GM03348 (cell line): ENCODE data around the gene DDX25.
"Not testable (repeated sequence)": the region's sequence is repeated elsewhere in the genome, so short reads cannot be mapped to it uniquely, and the experiment has no call there.

ENCODE experiments used
- DNase-seq: peaks from one replicate; pipeline ENCODE4 v3.0.0; 2012; ENCODE audit warnings: low spot score

Gene DDX25

DNA sequence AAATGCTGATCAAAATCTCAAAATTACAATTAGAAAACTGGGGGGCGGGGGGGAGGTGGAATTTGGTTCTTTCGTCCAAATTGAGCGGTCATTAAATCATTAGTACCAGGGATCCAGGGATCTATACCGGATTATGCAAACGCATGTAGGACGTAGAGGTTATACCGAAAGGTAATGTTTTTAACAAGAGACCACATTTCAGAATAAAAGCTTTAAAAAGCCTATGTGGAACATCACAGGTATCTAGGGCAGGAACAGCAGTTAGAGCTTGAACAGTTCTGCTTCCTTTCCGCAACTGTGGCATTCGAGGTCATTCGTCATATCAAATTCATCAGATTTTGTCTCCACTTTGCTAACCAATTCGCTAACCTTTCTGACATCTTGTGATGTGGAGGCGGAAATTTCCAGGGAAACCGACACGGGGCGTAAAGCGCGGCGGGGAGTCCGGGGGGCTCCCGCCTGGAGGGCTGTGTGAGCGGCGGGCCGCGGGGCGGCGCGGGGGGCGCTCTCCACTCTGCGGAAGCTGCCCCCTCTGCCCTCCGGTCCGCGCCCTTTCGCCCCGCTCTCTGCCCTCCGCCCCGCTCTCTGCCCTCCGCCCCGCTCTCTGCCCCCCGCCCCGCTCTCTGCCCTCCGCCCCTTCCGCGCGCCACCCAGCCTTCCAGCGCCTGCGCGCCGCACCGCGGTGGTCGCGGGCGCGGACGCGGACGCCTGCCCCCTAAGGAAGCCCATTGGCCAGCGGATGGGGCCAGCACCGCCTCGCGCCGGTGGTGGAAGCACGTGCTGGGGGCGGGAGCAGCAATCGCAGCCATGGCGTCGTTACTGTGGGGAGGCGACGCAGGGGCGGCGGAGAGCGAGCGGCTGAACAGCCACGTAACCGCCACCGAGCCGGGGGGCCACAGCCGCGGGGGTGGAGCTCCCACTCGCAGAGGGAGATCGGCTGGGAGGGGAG, at the start of gene DDX25:
DDX25 (plus strand) TSS at position 798 of the 949 bp plus-strand sequence; CDS start at position 808, 10 bp downstream.
- no peak for DNase-seq

DNA sequence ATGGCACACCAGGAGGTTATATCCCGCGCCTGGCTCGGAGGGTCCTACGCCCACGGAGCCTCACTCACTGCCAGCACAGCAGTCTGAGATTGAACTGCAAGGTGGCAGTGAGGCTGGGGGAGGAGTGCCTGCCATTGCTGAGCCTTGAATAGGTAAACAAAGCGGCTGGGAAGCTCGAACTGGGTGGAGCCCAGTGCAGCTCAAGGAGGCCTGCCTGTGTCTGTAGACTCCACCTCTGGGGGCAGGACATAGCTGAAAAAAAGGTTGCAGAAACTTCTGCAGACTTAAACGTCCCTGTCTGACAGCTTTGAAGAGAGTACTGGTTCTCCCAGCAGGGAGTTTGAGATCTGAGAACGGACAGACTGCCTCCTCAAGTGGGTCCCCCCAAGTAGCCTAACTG, 46.6 kb upstream of the DDX25 start:
- DNase-seq, result not testable (repeated sequence)

DNA sequence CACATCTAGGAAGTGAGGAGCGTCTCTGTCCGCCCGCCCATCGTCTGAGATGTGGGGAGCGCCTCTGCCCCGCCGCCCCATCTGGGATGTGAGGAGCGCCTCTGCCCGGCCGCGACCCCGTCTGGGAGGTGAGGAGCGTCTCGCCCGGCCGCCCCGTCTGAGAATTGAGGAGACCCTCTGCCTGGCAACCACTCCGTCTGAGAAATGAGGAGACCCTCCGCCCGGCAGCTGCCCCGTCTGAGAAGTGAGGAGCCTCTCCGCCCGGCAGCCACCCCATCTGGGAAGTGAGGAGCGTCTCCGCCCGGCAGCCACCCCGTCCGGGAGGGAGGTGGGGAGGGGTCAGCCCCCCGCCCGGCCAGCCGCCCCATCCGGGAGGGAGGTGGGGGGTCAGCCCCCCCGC, 41.5 kb upstream of the DDX25 start:
- not testable (repeated sequence) for DNase-seq

DNA sequence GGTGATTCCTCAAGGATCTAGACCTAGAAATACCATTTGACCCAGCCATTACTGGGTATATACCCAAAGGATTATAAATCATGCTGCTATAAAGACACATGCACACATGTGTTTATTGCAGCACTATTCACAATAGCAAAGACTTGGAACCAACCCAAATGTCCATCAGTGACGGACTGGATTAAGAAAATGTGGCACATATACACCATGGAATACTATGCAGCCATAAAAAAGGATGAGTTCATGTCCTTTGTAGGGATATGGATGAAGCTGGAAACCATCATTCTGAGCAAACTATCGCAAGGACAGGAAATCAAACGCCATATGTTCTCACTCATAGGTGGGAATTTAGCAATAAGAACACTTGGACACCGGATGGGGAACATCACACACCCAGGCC, 39.0 kb upstream of the DDX25 start:
- not testable (repeated sequence) for DNase-seq

DNA sequence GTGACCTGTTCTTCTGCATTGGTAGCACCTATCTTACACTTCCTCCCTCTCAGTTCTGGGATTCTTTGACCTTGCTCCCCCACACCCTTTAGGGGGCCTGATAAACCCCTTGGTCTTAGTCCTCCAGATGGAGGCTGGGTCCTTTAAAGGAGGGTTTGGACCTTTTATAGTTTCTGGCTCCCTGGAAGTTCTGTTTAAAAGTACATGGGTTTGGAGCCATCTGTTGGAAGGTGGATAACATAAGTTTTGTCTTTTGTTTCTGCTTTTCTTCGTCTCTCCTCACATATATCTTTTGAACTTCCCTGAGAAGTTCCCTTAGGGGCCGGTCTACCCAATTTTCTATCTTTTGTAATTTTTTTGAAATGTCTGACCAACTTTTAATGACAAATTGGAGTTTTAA, 34.8 kb upstream of the DDX25 start:
- DNase-seq, result no peak

DNA sequence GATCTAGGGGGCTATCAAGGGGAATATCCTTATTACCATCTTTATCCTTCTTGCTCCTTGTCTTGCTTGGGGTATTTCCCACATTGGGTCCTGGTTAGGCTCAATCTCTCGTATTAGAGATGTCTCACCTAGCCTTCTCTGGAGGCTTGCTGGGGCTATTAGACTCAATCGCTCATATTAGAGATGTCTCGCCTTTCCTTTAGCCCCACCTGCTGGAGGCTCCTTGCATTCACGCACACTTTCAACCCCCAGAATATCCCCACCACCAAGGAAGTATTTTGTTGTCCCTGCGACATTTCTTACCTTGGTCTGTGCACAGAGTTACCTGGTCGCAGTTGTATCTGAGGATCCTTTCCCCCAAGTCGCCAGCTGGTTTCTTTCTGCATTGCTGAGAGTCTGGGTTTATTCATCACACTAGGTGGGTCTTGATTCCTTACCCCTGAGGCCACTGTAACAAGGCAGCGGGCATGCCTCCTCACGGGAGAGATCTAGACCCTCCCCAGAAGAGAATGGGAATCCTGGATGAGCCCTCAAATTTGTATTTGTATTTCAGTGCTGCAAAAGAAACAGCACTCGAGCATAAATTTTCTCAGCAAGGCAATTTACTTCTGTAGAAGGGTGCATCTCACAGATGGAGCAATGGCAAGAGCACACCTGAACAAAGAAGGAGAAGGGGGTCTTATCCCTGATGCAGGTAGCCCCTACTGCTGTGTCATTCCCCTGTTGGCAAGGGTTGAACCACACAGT, 32.7 kb upstream of the DDX25 start:
- peak; percentile 56 for DNase-seq

DNA sequence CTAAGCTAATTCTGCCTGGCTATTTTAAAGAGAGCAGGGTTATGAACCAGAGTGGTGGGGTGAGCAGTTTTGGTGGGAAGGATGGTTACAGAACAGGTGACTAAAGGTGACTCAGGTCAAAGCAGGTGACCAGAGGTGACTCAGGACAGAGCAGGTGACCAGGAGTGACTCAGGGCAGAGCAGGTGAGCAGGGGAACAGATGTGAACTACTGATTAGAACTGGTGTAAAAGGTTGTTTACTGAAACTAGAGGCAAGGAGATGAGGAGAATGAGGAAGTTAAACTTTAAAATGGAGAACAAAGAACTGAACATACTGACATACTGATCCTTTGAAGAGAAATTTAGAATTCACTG, 32.2 kb upstream of the DDX25 start:
- no peak for DNase-seq

DNA sequence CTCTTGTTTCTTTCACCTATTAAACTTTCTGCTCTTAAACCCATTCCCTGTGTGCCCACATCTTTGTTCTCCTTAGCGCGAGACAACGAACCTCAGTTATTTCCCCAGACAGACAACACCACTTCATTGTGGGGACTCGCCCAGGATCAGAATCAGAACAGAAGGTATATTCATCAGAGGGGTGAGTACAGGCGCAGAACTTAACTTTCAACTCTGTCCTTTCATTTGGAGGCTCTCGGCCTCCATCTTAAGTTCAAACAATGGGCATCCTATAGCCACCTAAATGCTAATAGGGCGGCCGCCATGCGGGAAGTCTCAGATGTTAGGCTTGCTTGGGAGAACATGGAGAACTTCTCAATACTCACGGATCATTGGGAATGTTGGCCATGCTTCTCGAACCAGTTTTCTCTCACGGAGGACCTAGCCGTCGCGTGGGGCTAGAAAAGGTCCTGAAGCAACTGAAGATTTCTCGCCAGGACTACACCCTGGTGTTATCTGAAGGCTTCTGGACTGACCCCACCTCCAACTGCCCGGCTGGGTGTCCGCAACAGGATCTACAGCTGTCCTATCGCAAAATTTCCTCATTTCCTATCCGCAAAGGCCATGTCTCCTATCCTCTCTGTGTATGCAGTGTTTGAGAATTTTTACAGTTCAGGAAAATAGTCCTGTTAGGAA, 30.3 kb upstream of the DDX25 start:
- DNase-seq, result no peak

DNA sequence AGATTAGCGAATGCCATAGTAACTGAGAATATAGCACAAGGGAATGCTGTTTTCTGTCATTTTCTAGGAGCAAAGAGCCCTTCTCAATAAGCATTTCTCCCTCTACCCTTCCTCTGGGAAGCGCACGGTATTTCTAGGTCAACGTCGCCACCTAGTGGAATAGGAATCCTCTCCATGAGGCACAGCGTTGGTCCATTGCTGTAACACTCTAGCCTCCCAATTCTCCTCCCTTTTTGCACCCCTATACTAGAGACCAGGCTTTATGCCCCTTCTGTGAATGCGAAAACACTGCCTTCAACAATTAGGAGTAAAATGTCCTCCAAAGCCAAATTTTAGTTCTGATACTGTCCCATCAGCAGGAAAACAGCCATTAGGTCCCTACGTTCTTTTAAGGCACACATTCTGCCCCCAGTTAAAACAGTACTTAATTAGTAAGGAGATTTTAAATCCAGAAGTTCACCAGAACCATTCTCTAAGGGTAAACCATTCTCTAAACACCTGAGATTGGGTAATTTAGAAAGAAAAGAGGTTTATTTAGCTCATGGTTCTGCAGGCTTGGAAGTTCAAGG, 29.7 kb upstream of the DDX25 start:
- peak; percentile 77 for DNase-seq

DNA sequence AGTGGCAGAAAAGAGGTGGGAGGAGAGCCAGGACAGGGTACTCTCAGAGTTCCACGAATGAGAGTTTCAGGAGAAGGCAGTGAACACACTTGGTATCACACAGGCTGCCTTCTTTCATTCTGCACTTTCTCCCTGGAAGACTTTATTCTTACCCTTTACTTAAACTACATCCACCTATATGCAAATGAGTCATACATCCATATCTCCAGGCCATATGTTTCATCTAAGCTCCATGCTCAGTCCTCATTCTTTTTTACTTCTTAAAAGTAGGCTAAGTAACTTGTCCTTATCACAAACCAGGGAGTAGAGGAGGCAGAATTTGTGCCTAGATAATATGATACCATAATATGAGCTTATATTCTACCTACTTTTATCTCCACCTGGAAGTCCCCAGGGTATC, 23.0 kb upstream of the DDX25 start:
- no peak for DNase-seq

DNA sequence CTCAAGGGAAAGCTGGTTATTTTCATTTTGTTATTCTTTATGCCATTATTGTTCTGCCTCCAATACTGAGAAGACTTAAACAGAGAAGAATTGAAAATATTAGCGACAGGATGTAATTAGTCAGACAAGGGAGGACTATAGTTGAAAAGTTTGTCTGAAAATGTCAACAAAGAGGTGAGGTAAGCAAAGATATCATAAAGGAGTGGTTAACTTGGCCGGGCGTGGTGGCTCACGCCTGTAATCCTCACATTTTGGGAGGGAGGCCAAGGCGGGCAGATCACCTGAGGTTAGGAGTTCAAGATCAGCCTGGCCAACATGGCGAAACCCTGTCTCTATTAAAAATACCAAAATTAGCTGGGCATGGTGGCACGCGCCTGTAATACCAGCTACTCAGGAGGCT, 20.9 kb upstream of the DDX25 start:
- DNase-seq, result no peak

DNA sequence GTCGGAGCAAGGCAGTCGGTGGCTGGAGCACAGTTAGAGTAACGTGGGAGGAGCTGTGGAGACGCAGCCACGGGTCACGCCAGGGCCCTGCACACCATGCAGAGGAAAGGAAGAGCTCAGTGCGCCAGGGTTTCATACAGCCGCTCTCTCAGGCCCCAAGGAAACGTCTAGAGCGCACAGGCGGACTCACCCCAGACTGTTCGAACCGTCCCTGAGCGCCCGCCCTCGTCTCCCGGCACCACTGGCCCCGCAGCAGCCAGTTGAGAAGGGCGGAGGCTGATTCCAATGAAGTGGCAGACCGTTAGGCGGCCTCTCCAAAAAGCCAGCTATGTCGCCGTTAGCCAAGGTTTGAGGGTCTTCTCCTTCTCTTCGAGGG, 17.3 kb upstream of the DDX25 start:
- peak; percentile 57 for DNase-seq

DNA sequence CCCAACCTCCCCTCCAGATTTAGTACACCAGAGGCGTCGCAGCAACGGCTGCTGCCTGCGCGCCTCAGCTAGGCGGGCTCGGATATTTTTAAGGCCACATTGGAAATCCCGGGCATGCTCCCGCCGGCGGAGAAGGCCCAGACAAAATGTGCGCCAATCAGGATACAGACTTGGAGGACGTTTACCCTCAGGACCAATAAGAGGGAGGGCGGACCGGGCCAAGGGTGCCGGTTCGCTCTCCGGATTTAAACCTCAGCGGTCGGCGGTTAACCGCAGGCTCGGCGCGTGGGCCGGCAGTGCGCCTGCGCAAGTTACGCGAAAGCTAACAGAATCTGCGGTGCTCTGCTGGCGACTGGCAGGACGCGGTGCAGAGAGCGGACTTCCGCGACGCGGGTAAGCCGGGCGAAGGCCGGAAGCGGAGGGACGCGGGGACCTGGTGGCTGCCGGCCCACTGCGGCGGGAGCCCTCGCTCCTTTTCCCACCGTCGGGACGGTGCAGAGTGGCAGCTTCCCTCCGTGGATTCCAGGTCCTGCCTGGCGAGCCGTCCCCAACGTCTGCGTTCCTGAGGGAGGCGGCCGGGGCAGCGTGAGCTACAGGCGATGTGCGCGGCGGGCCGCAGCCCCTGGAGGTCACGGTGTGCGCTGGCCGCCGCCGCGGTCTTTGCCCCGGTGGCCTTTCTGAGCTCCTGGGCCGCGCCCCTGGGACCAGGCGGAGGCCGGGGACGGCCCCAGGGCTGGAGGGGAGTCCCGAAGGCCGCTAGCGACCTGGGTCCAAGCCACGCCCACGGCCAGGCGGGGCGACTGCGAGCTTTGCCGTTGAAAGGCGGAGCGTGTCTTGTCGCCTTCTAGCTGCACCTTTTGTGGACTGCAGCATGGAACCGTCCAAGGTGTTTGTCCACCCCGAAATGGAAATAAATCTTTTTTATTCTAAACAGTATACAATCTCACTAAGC, 16.7 kb upstream of the DDX25 start, which contains the start of gene HYLS1:
HYLS1 (plus strand) TSS at position 296 of the 952 bp plus-strand sequence. CDS start 11,701 bp downstream, outside the sequence.
- DNase-seq, result peak; percentile 98

DNA sequence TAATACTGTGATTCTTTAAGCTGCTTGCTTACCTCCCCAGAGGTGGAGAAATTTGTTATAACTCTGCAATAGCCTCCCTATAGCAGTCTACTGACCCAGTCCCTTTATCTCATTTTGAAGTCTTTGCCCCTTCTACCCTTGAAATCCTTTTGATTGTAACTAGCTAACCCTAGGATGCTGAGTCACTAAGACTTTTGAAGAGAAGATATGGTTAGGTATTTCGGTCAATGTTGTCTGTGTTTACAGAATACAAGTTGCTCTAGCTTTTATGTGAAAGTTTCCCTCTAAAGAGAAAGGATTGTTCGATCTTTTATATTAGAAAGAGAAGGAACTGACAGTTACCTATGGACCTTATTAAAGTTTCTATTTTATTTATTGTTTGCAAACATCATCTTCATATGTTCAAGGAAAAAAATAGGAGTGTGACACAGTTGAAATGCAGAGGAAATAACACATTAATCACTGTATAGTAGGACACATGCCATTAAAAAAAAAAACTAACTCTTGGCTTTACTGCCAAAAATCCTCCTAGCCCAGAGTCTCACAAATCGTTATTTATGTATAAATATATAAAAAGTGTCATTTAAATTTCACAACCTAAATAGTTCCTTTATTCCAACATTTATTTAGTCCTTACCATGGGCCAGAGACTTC, 13.7 kb upstream of the DDX25 start:
- no peak for DNase-seq

DNA sequence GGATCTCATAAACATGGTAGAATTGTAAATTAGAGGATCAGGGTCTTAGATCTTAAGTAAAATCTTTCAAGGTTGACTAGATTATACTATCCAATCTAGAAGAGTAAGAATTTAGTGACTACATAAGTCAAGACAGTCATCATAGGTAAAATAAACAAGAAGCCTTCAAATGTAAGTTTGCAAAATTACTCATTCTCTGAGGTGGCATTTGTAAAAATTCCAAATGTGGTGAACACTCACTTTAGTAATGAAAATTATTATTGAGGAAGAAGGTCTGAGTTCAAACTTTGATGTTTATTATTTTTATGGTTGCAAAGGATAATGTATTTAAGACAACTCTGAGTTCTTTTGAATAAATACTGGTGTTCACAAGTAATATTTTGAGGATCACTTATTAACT, 12.2 kb upstream of the DDX25 start:
- no peak for DNase-seq

DNA sequence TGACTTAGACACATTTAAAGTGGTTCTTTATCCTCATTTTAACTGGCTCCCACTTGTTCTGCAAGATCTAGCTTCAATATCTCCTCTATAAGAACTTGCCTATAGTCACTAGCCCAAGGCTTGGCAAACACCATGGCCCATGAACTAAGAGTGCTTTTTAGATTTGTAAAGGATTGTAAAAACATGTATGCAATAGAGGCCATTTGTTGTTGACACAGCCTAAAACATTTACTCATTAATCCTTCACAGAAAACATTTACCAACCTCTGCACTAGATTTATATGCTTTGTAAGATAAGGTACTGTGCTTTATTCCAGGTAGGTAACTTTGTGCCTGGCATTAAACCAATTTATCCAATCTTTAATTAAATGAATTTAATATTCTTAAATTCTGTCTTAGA, 11.3 kb upstream of the DDX25 start:
- no peak for DNase-seq

DNA sequence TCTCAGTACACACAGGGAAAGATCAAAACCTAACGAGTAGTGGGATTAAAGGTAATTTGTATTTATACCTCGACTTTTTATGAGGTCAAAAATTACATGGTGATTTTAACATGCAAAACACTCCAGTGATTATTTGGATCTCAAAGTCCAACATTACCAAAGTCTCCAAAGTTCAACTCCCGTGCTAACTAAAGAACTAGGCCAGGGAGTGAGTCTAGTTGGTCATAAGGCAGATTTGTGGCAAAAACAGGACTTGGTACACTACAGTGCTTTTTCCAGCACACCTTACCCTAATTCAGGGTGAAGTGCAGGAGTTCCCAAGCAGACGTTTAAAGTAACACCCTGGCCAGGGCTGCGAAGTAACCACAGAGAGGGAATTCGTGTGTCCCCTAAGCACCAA, 2.4 kb upstream of the DDX25 start:
- no peak for DNase-seq

DNA sequence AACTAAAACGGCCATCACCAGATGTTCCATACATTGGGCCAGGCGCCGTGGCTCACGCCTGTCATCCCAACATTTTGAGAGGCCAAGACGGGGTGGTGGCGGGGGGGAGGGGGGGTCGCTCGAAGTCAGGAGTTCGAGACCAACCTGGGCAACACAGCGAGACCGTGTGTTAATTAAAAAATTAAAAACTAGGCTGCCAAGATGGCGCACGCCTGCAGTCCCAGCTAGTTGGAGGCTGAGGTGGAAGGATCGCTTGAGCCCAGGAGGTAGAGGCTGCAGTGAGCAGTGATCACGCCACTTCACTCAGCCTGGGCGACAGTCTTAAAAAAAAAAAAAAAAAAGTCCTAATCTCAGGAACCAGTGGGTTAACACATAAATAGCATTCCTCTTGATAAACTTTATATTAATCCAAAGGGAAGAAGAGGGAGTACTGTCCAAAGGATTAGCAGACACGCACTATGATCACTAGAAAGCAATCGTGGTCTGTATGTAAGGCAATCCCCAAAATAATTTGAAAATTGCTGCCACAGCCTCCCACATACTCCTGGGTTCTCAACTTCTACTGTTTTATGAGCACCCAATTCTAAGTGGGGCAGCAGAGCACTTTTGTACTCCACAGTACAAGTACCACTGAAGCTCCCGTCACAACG, 1.9 kb upstream of the DDX25 start:
- DNase-seq, result no peak

DNA sequence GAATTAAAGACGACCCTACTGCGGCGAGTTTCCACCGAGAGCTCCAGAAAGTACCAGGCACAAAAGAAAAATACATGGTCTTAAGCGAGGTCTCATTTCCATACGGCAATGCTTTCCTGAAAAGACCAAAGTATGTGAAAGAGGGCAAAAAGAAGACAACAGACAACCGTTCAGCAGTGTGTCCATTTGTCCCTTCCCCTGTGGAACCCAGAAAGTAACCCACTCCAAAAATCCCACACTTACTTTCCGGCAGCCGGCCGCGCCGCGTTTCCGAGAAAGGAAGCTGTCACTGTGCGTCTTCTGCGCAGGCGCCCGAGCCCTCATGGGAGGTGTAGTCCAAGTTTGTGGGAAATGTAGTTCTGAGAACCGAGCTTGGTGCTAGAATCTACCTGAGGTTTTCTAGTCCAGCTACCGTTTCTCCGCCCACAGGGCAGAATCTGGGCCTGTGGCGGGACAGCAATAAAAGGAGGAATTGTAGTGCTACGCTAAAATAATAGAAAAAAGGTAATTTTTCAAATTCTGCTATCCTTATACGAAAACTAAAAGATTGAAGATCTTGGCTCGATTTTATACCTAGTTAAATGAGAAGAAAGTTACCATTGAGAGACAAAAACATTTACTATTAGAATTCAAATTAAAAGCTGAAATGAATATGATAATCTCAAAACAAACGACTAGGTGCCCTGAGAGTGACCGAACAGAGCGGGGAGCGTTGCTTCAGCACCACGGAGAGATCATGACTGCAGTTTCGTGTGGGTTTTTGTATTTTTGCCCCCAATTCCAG, 1.2 kb upstream of the DDX25 start, which contains the start of gene PUS3:
PUS3 (minus strand) TSS at position 280 of the 784 bp plus-strand sequence. CDS start 6,922 bp downstream, outside the sequence.
- DNase-seq, result peak; percentile 95
